Fibroblast of upper back skin (primary cell): ENCODE measurements around the gene PDCD2.
A peak's percentile ranks its signal among the peaks of the same experiment; 100 is the strongest.
"Not testable (repeated sequence)": the region's sequence is repeated elsewhere in the genome, so short reads cannot be mapped to it uniquely, and the experiment has no call there.

Source experiments
- DNase-seq: peaks from one replicate; pipeline ENCODE4 v3.0.0-alpha.2; 2013

Gene PDCD2, protein sequence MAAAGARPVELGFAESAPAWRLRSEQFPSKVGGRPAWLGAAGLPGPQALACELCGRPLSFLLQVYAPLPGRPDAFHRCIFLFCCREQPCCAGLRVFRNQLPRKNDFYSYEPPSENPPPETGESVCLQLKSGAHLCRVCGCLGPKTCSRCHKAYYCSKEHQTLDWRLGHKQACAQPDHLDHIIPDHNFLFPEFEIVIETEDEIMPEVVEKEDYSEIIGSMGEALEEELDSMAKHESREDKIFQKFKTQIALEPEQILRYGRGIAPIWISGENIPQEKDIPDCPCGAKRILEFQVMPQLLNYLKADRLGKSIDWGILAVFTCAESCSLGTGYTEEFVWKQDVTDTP

DNA sequence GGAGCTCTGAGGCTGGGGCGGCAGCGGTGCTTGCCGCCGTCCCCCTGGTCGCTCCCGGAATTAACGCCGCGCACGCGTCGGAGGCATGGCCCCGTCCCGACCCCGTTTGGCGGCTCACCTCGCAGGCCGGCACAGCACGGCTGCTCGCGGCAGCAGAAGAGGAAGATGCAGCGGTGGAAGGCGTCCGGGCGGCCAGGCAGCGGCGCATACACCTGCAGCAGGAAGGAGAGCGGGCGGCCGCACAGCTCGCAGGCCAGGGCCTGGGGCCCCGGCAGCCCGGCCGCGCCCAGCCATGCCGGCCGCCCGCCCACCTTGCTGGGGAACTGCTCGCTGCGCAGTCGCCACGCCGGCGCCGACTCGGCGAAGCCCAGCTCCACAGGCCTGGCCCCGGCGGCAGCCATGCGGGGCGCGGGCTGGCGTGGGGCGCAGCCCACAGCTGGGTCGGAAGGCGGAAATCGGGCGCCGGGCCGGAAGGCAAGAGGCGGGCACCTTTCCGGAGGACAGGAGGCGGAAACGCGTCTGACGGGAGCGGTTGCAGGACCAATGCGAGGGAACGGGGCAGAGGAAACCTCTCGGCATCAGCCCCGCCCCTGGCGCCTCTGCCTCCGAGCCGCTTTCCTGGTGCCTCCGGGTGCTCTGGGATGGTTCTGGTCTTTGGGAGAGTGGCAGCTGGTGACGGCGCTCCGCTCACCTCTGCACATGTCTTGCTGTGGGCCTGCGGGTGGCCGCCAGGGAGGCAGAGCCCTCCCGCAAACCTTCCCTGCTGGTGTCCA is at the start of gene PDCD2:
PDCD2 (minus strand) TSS at position 457 of the 773 bp plus-strand sequence; CDS start at position 401, 56 bp downstream.
- peak; percentile 88 for DNase-seq

GRCh38 chr6:170616020-170616554 is 31.6 kb upstream of the PDCD2 start:
- not testable (repeated sequence) for DNase-seq

GRCh38 chr6:170612256-170612804 is 27.9 kb upstream of the PDCD2 start:
- not testable (repeated sequence) for DNase-seq

DNA sequence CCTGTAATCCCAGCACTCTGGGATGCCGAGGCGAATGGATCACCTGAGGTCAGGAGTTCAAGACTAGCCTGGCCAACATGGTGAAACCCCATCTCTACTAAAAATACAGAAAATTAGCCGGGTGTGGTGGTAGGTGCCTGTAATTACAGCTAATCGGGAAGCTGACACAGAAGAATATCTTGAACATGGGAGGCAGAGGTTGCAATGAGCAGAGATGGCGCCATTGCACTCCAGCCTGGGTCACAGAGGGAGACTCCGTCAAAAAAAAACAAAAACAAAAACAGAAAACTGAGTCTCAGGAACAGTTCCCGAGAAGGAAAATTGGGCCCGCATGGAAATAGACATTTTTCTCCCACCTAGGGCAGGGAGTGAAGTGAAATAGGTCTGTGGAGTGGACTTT is 24.8 kb upstream of the PDCD2 start:
- DNase-seq, result not testable (repeated sequence)

- no peak for DNase-seq
These were observed 21.3 kb upstream of the PDCD2 start for GRCh38 chr6:170605574-170606259.

- DNase-seq, result no peak
These were observed 12.8 kb upstream of the PDCD2 start for GRCh38 chr6:170597278-170597677.

GRCh38 chr6:170596426-170596825 is 12.0 kb upstream of the PDCD2 start:
- DNase-seq, result no peak

DNA sequence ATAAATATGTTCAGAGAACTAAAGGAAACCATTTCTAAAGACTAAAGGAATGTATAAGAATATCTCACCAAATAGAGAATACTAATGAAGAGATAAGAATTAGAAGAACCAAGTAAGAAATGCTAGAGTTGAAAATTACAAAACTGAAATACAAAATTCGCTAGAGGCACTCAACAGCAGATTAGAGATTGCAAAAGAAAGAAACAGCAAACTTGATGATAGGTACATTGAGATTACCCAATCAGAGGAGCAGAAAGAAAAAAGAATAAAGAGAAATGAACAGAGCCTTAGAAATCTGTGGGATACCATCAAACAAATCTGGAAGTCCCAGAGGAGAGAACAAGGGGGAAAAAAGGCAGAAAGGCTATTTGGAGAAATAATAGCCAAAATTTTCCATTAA is 6.3 kb upstream of the PDCD2 start:
- DNase-seq, result no peak

DNA sequence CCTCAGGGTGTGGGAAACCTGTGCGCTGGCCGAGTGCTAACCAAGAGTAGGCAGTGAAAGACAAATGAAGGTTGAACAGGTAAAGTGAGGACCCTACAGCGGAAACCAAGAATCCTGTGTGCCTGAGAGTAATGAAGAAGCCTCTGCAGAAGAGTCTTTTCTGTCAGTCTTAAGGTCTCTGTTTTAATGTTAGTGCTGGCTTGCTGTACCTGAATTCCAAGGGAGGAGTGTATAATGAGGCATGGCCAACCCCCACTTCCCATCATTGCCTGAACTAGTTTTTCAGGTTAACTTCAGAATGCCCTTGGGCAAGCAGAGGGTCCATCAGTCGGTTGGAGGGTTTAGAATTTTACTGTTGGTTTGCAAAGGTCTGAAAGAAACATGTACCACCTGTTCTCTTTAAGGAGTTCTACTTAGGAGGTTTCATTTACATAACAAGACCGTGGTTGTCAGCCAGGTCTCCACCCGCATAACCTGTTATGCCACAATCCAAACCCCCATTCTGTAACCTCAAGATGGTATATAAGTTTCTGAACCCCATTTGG is 589 bp upstream of the PDCD2 start:
- DNase-seq, result no peak

DNA sequence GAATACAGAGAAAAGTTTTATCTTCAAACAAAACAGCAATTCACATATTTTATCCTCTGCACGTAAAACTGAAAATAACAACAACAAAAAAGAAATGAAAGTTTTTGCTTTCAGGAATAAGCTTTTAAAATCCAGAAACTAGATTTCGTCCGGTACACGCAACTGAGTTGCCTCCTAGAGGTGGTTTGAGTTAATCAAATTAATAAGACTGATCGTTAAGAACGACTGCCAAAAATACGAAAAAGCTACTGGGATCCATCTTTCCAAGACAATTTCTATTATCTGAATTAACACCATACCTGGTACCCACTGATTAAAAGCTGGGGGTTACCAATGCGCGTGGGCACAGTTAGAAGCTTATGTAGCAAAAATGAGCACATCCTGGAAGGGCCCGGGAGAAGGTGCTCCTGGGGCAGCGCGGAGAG is 669 bp downstream of the PDCD2 start:
- DNase-seq, result no peak

GRCh38 chr6:170578909-170579308 is 5.5 kb downstream of the PDCD2 start:
- no peak for DNase-seq

- DNase-seq, result no peak
These were observed 9.2 kb downstream of the PDCD2 start for GRCh38 chr6:170575250-170575649.

GRCh38 chr6:170572704-170573466 is 11.6 kb downstream of the PDCD2 start:
- DNase-seq, result no peak

DNA sequence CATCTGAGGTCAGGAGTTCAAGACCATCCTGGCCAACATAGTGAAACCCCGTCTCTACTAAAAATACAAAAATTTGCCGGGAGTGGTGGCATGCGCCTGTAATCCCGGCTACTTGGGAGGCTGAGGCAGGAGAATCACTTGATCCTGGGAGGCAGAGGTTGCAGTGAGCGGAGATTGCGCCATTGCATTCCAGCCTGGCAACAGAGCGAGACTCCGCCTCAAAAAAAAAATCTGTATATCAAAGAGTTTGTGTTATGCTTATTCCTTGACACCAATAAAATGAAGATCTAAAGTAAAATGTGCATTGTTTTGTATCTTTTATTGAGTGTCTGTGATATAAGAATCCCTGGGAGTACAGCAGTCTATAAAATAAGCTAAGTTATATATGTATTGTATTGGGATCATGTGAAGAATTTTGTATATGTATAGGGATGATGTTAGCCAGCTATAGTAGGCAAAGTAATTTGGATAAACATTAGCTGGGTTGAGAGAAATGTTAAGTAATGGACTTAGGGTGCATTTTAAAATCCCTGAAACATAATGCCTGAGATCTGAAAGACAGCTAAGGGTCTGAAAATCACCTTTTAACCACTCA is 19.4 kb downstream of the PDCD2 start:
- no peak for DNase-seq

DNA sequence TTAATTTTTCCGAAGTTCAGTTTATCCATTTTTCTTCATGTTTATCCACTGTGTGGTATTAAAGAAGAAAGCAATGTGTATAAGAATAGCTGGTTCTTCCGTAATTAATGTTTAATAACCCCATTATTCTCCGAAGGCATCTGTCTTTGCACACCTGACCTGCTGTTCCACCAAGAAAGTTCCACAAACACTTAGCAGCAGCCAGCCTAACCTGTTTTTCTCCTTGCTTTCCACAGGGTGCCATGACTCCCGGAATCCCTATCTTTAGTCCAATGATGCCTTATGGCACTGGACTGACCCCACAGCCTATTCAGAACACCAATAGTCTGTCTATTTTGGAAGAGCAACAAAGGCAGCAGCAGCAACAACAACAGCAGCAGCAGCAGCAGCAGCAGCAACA is 22.9 kb downstream of the PDCD2 start:
- no peak for DNase-seq

DNA sequence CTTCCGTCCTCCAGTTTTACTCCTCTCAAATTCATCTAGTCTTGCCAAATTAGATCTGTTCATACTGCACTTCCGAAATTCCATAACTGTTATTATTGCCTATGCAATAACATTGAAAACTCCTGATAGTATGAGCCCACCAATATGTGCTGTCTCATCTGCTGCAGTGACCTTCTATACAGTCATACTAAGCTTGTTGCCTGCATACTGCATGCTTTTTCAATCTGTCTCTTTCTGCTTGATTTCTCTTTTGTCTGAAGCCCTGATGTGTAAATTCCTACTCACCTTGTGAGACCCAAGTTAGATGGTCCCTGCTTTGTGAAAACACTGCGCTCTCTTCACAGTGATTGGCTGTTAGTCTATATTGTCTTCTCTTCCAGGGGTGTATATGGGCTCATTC is 29.1 kb downstream of the PDCD2 start:
- DNase-seq, result no peak

- DNase-seq, result no peak
These were observed 29.7 kb downstream of the PDCD2 start for GRCh38 chr6:170554796-170555137.

GRCh38 chr6:170554013-170554795 is 30.2 kb downstream of the PDCD2 start, which contains the start of gene TBP:
Gene TBP, plus strand, starts transcription at chr6:170554369. Its CDS starts 2,661 bp downstream, at chr6:170557030.
- DNase-seq, result peak; percentile 99

DNA sequence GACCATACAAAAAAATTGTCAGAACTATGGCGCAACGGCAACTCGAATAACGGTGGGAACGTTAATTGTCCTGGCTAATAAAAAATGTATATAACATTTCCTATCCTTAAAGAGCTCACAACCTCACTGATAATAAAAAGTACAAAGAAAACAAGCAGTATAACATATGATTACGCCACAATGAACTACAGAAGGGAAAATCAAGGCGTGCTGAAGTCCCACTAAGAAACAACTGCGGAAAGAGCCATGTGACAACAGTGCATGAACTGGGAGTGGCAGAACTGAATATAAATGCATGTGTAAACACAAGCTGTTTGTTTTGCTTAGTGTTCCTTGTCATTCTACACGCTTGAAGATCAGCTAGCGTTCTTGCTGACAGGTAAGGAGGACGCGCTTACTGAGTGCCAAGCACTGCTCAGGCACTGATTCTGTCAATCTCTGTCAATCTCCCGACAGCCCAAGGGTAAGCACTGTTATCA is 30.9 kb downstream of the PDCD2 start:
- no peak for DNase-seq

DNA sequence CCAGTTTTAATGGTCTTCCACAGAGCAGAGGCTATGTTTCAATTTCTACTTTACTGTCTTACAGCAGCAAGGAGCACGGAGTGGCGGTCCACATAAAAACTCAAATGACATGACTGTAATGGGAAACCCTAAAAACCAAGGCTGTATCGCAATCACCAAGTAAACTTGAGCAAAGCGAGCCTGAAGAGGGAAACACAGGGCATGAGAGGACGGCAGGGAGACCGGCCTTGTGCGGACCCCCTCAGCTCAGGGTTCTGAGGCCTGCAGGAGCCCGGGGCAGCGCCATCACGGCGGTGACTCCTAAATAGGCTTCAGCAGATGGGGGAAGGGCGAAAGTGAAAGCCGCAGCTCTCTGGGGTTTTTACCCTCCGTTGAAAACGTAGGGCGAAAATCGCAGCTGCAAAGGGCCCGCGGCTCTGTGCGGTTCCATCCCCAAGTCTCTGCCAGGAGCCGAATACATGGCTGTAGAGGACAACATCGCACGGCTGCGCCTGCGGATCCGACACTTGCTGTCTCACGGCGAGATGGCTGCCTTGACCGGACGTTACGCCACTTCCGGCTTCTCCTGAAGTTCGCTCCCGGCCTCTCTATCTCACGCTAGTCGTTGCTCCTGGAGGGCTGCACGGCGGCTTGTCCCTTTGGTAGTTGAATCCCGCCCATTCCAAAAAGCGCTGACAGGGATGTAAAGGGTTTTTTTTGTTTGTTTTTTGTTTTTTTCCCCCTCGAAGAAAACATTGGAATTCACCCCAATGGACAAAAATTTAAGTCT is 31.5 kb downstream of the PDCD2 start, which contains the start of gene PSMB1:
PSMB1 (minus strand) TSS at position 543 of the 769 bp plus-strand sequence; CDS start at position 478, 65 bp downstream.
- peak; percentile 94 for DNase-seq
